ENCODE measurements around the gene PDLIM5.

Gene PDLIM5

GRCh38 chr4:94447754-94448411 lies 3.9 kb upstream of the PDLIM5 start:
- Mint-ChIP-seq H3K4me3 (no peak overlapping the region), H3K36me3 (no peaks in the 10 kb centered on the region), H3K4me1 (ENCODE audit: low read depth) (peaks cover 11% of the 10 kb centered on the region), H3K9me3 (ENCODE audit: low read depth) (no peaks in the 10 kb centered on the region), H3K27ac (no peak overlapping the region), H3K27me3 (peaks cover 7% of the 10 kb centered on the region)

GRCh38 chr4:94448815-94449375 lies 2.8 kb upstream of the PDLIM5 start:
- Mint-ChIP-seq H3K36me3 (no peaks in the 10 kb centered on the region), H3K27ac (no peak overlapping the region), H3K27me3 (peaks cover 7% of the 10 kb centered on the region), H3K9me3 (ENCODE audit: low read depth) (no peaks in the 10 kb centered on the region), H3K4me1 (ENCODE audit: low read depth) (peaks cover 20% of the 10 kb centered on the region), H3K4me3 (no peak overlapping the region)

- Mint-ChIP-seq H3K36me3 (peaks cover 3% of the 10 kb centered on the region), H3K27ac (peak overlapping the region; percentile 7), H3K4me3 (peak overlapping the region; percentile 93), H3K4me1 (ENCODE audit: low read depth) (peaks cover 27% of the 10 kb centered on the region), H3K27me3 (peaks cover 5% of the 10 kb centered on the region), H3K9me3 (ENCODE audit: low read depth) (no peaks in the 10 kb centered on the region)
Measured at GRCh38 chr4:94451051-94451694, 569 bp upstream of the PDLIM5 start.

GRCh38 chr4:94452476-94453371 lies 982 bp downstream of the PDLIM5 start:
- Mint-ChIP-seq H3K27me3 (no peaks in the 10 kb centered on the region), H3K9me3 (ENCODE audit: low read depth) (no peaks in the 10 kb centered on the region), H3K36me3 (peaks cover 4% of the 10 kb centered on the region), H3K4me1 (ENCODE audit: low read depth) (peaks cover 29% of the 10 kb centered on the region), H3K4me3 (peak overlapping the region; percentile 93), H3K27ac (peak overlapping the region; percentile 77)

GRCh38 chr4:94453391-94453963 lies 1.7 kb downstream of the PDLIM5 start:
- Mint-ChIP-seq H3K27ac (no peak overlapping the region), H3K9me3 (ENCODE audit: low read depth) (no peaks in the 10 kb centered on the region)

GRCh38 chr4:94454405-94454804 lies 2.7 kb downstream of the PDLIM5 start:
- Mint-ChIP-seq H3K27me3 (no peaks in the 10 kb centered on the region), H3K4me3 (no peak overlapping the region), H3K4me1 (ENCODE audit: low read depth) (peaks cover 36% of the 10 kb centered on the region), H3K27ac (no peak overlapping the region), H3K36me3 (peaks cover 5% of the 10 kb centered on the region), H3K9me3 (ENCODE audit: low read depth) (no peaks in the 10 kb centered on the region)

More at GRCh38 chr4:94453391-94453963, 1.7 kb downstream of the PDLIM5 start:
- Mint-ChIP-seq H3K27me3 (no peaks in the 10 kb centered on the region), H3K4me1 (ENCODE audit: low read depth) (peaks cover 31% of the 10 kb centered on the region), H3K36me3 (peaks cover 5% of the 10 kb centered on the region), H3K4me3 (peak overlapping the region; percentile 93)

- Mint-ChIP-seq H3K27ac (no peak overlapping the region), H3K27me3 (no peaks in the 10 kb centered on the region), H3K4me3 (no peak overlapping the region)
Measured at GRCh38 chr4:94455081-94455480, 3.3 kb downstream of the PDLIM5 start.

GRCh38 chr4:94457692-94458106 lies 6.0 kb downstream of the PDLIM5 start:
- Mint-ChIP-seq H3K4me3 (no peak overlapping the region), H3K27ac (peak overlapping the region; percentile 24), H3K36me3 (peaks cover 9% of the 10 kb centered on the region), H3K27me3 (no peaks in the 10 kb centered on the region), H3K9me3 (ENCODE audit: low read depth) (no peaks in the 10 kb centered on the region), H3K4me1 (ENCODE audit: low read depth) (peaks cover 31% of the 10 kb centered on the region)

More at GRCh38 chr4:94455081-94455480, 3.3 kb downstream of the PDLIM5 start:
- peaks cover 40% of the 10 kb centered on the region for H3K4me1 Mint-ChIP-seq (ENCODE audit: low read depth)
- H3K9me3 Mint-ChIP-seq (ENCODE audit: low read depth) = no peaks in the 10 kb centered on the region
- H3K36me3 Mint-ChIP-seq = peaks cover 9% of the 10 kb centered on the region

GRCh38 chr4:94458682-94459081 lies 6.9 kb downstream of the PDLIM5 start:
- Mint-ChIP-seq H3K9me3 (ENCODE audit: low read depth) (no peaks in the 10 kb centered on the region), H3K4me3 (no peak overlapping the region), H3K36me3 (peaks cover 9% of the 10 kb centered on the region), H3K27me3 (no peaks in the 10 kb centered on the region), H3K27ac (no peak overlapping the region), H3K4me1 (ENCODE audit: low read depth) (peaks cover 22% of the 10 kb centered on the region)

- Mint-ChIP-seq H3K27ac (no peak overlapping the region), H3K9me3 (ENCODE audit: low read depth) (no peaks in the 10 kb centered on the region), H3K36me3 (peaks cover 9% of the 10 kb centered on the region), H3K4me1 (ENCODE audit: low read depth) (peaks cover 17% of the 10 kb centered on the region), H3K4me3 (no peak overlapping the region), H3K27me3 (no peaks in the 10 kb centered on the region)
Measured at GRCh38 chr4:94459462-94460161, 7.9 kb downstream of the PDLIM5 start.

GRCh38 chr4:94461506-94461905 lies 9.8 kb downstream of the PDLIM5 start:
- H3K9me3 Mint-ChIP-seq (ENCODE audit: low read depth) = no peaks in the 10 kb centered on the region
- no peak overlapping the region for H3K4me3 Mint-ChIP-seq
- peaks cover 9% of the 10 kb centered on the region for H3K36me3 Mint-ChIP-seq
- no peak overlapping the region for H3K27ac Mint-ChIP-seq
- H3K4me1 Mint-ChIP-seq (ENCODE audit: low read depth) = peaks cover 14% of the 10 kb centered on the region
- H3K27me3 Mint-ChIP-seq = no peaks in the 10 kb centered on the region

GRCh38 chr4:94462572-94462971 lies 10.8 kb downstream of the PDLIM5 start:
- no peak overlapping the region for H3K4me3 Mint-ChIP-seq
- H3K9me3 Mint-ChIP-seq (ENCODE audit: low read depth) = no peaks in the 10 kb centered on the region
- no peak overlapping the region for H3K27ac Mint-ChIP-seq
- H3K4me1 Mint-ChIP-seq (ENCODE audit: low read depth) = peaks cover 13% of the 10 kb centered on the region
- H3K36me3 Mint-ChIP-seq = peaks cover 9% of the 10 kb centered on the region
- H3K27me3 Mint-ChIP-seq = no peaks in the 10 kb centered on the region

GRCh38 chr4:94463771-94464170 lies 12.0 kb downstream of the PDLIM5 start:
- Mint-ChIP-seq H3K9me3 (ENCODE audit: low read depth) (no peaks in the 10 kb centered on the region), H3K36me3 (peaks cover 6% of the 10 kb centered on the region), H3K4me1 (ENCODE audit: low read depth) (peaks cover 8% of the 10 kb centered on the region), H3K27me3 (no peaks in the 10 kb centered on the region), H3K4me3 (no peak overlapping the region), H3K27ac (no peak overlapping the region)

GRCh38 chr4:94466371-94466770 lies 14.6 kb downstream of the PDLIM5 start:
- no peaks in the 10 kb centered on the region for H3K27me3 Mint-ChIP-seq
- H3K4me1 Mint-ChIP-seq (ENCODE audit: low read depth) = no peaks in the 10 kb centered on the region
- H3K27ac Mint-ChIP-seq = no peak overlapping the region
- H3K9me3 Mint-ChIP-seq (ENCODE audit: low read depth) = peaks cover 5% of the 10 kb centered on the region
- H3K36me3 Mint-ChIP-seq = peaks cover 14% of the 10 kb centered on the region
- H3K4me3 Mint-ChIP-seq = no peak overlapping the region

All from activated naive CD8-positive, alpha-beta T cell (primary cell).